Smooth muscle cell (in vitro differentiated cells): ENCODE results near the gene ABHD11. TPM values are rescaled to one million over a fixed set of nuclear protein-coding genes. Genes with fewer than 3 reads are reported as not detected.

ENCODE experiments used
- DNase-seq: peaks from one replicate; lab custom pipeline; 2025; ENCODE audit not compliant: unreplicated experiment; lab: John Stamatoyannopoulos, UW
- H2AFZ ChIP-seq: fragments of 200-600 bp; sonication (generic); 2 replicates; pipeline ENCODE4 v1.6.0; 2016; ENCODE audit warnings: antibody characterized with exemption, low read depth, mild to moderate bottlenecking
- H3F3A ChIP-seq: fragments of 200-600 bp; sonication (generic); 2 replicates; pipeline ENCODE4 v1.6.0; 2017; ENCODE audit warnings: antibody characterized with exemption, low read depth
- H3K27ac ChIP-seq: fragments of 200-600 bp; sonication (generic); 2 replicates; pipeline ENCODE4 v1.5.1; 2016; ENCODE audit warnings: low read depth, mild to moderate bottlenecking
- H3K27me3 ChIP-seq: fragments of 200-600 bp; sonication (generic); 2 replicates; pipeline ENCODE4 v1.6.1; 2016; ENCODE audit warnings: low read depth, mild to moderate bottlenecking
- H3K36me3 ChIP-seq: fragments of 200-600 bp; sonication (generic); 2 replicates; pipeline ENCODE4 v1.5.1; 2016; ENCODE audit warnings: low read depth
- H3K4me1 ChIP-seq: fragments of 200-600 bp; sonication (generic); 2 replicates; pipeline ENCODE4 v1.5.1; 2016; ENCODE audit warnings: low read depth
- H3K4me2 ChIP-seq: fragments of 200-600 bp; sonication (generic); 2 replicates; pipeline ENCODE4 v1.6.0; 2016; ENCODE audit warnings: mild to moderate bottlenecking
- H3K4me3 ChIP-seq: fragments of 200-600 bp; sonication (generic); 2 replicates; pipeline ENCODE4 v1.5.1; 2016; ENCODE audit warnings: mild to moderate bottlenecking
- H3K79me2 ChIP-seq: fragments of 200-600 bp; sonication (generic); 2 replicates; pipeline ENCODE4 v1.6.0; 2016; ENCODE audit warnings: low read depth, mild to moderate bottlenecking
- H3K9ac ChIP-seq: fragments of 200-600 bp; sonication (generic); 2 replicates; pipeline ENCODE4 v1.6.0; 2016; ENCODE audit warnings: low read depth
- H3K9me3 ChIP-seq: fragments of 200-600 bp; sonication (generic); replicated peaks from 2 replicates; pipeline ENCODE4 v1.5.1; 2016; ENCODE audit warnings: low read depth
- H4K20me1 ChIP-seq: fragments of 200-600 bp; sonication (generic); 2 replicates; pipeline ENCODE4 v1.6.0; 2016; ENCODE audit warnings: low read depth
- CTCF ChIP-seq: fragments of 200-600 bp; sonication (generic); IDR thresholded peaks from 2 replicates; pipeline ENCODE4 v1.5.1; 2017; ENCODE audit warnings: borderline replicate concordance, mild to moderate bottlenecking, antibody characterized with exemption; ENCODE audit not compliant: insufficient read depth, poor library complexity, severe bottlenecking
- WGBS: methylation state at CpG from one replicate; pipeline ENCODE4 v1.1.7; 2016; ENCODE audit warnings: low lambda C conversion rate; 5-methylcytosine and 5-hydroxymethylcytosine counted together
- polyA plus RNA-seq: library from polyadenylated mRNA; unstranded; fragments of >200 nt; fragmentation: Nextera tagmentation; extraction: Ambion mirVana; gene quantifications from 2 replicates; pipeline ENCODE4 v1.2.1, GENCODE V29; 2016
- total RNA-seq: library from RNA; depleted of rRNA; stranded (reverse); fragments of >200 nt; gene quantifications from 2 replicates; pipeline ENCODE4 v1.2.3, GENCODE V29; 2014

ABHD11 gene
- total and polyA plus RNA-seq, 2 experiments from 2014 or later: 14.1 to 16.5 TPM

- Histone ChIP-seq H3K9me3 (no peaks in the 10 kb centered on the region), H2AFZ (no peak overlapping the region), H3K36me3 (no peaks in the 10 kb centered on the region), H4K20me1 (peaks cover 85% of the 10 kb centered on the region), H3K27me3 (no peaks in the 10 kb centered on the region), H3K4me3 (no peak overlapping the region), H3F3A (no peaks in the 10 kb centered on the region), H3K9ac (no peak overlapping the region), H3K4me1 (no peaks in the 10 kb centered on the region), H3K4me2 (no peak overlapping the region), H3K79me2 (peaks cover 18% of the 10 kb centered on the region), H3K27ac (no peak overlapping the region)
- TF ChIP-seq CTCF: no peak
- WGBS: 95% methylated on average over 15 of the region's 15 CpGs
- no peak for DNase-seq
These were observed 31.5 kb downstream of the ABHD11 start for GRCh38 chr7:73707045-73707631.

- 92% methylated on average over 17 of the region's 25 CpGs for WGBS
- no peak overlapping the region for H3K9ac ChIP-seq
These were observed 32.2 kb downstream of the ABHD11 start for GRCh38 chr7:73706126-73707044.

GRCh38 chr7:73705551-73705920 lies 33.1 kb downstream of the ABHD11 start:
- H3K9ac ChIP-seq: no peak overlapping the region
- 92% methylated on average over 10 of the region's 10 CpGs for WGBS

More at GRCh38 chr7:73706126-73707044, 32.2 kb downstream of the ABHD11 start:
- no peak overlapping the region for H2AFZ ChIP-seq
- H3K4me3 ChIP-seq: no peak overlapping the region
- no peak overlapping the region for H3K4me2 ChIP-seq
- no peaks in the 10 kb centered on the region for H3K9me3 ChIP-seq
- H3K79me2 ChIP-seq: peaks cover 13% of the 10 kb centered on the region
- H3F3A ChIP-seq: no peaks in the 10 kb centered on the region
- H3K36me3 ChIP-seq: no peaks in the 10 kb centered on the region
- peaks cover 78% of the 10 kb centered on the region for H4K20me1 ChIP-seq
- H3K4me1 ChIP-seq: no peaks in the 10 kb centered on the region
- no peak overlapping the region for H3K27ac ChIP-seq
- no peak for DNase-seq
- no peak for TF ChIP-seq CTCF
- H3K27me3 ChIP-seq: no peaks in the 10 kb centered on the region

More at GRCh38 chr7:73705551-73705920, 33.1 kb downstream of the ABHD11 start:
- no peak for TF ChIP-seq CTCF
- H3K4me1 ChIP-seq: no peaks in the 10 kb centered on the region
- H2AFZ ChIP-seq: no peak overlapping the region
- no peak overlapping the region for H3K27ac ChIP-seq
- no peaks in the 10 kb centered on the region for H3K27me3 ChIP-seq
- H3K4me3 ChIP-seq: no peak overlapping the region
- H3K36me3 ChIP-seq: no peaks in the 10 kb centered on the region
- peaks cover 6% of the 10 kb centered on the region for H3K79me2 ChIP-seq
- H4K20me1 ChIP-seq: peaks cover 69% of the 10 kb centered on the region
- no peaks in the 10 kb centered on the region for H3F3A ChIP-seq
- H3K9me3 ChIP-seq: no peaks in the 10 kb centered on the region
- no peak for DNase-seq
- no peak overlapping the region for H3K4me2 ChIP-seq
